Measurements from ENCODE around the gene CCDC122.
A peak's percentile ranks its signal among the peaks of the same experiment; 100 is the strongest.

Gene CCDC122

DNA sequence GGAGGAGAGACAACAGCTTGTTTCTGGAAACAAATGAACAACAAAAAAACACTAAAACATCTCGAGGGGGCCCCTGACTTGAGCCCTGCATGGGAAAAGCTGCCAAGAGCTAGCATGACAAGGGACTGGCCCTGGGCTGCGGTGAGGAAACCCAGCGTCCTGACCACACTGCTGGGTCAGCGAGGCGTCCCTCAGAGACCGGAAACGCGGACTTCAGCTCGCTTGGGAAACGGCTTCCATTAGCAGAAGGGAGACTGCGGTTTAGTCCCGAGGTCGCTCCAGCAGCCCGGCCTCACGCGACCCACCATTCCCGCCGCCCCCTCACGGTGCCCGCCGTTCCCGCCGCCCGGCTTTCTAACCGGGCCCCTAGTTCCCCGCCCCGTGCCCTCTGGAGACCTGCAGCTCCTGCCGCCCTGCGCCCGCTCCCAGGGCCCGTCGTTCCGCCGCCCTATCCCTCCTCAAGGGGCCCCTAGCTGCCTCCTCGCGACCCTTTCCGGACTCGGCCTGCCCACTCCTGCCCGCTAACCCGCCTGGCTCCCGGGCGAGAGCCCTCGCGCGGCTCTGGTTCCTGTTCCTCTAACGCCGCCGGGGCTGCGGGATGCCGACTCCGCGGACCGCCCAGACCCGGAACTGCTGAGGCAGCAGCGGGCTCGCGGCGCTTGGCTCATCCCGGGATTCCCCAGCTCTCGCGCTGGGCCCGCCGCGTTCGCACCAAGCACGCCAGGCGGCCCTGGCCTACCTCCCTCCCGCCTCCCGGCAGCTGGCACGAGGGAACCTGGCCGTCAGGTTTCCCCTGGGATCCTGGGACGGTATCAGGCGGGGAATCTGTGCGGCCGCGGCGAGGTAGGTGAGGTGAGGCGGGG, at the start of gene CCDC122:
Gene CCDC122 (minus strand): TSS at position 849 of the 863 bp plus-strand sequence. CDS start 10,364 bp downstream, outside the sequence.
- no peaks in the 10 kb centered on the region for H3K27me3 Mint-ChIP-seq
- peaks cover 2% of the 10 kb centered on the region for H3K36me3 Mint-ChIP-seq (ENCODE audit: insufficient read depth)
- peak within 1 kb of the TSS; percentile 86 for H3K4me3 Mint-ChIP-seq
- peaks cover 13% of the 10 kb centered on the region for H3K4me1 Mint-ChIP-seq
- H3K9me3 Mint-ChIP-seq = no peaks in the 10 kb centered on the region
- ATAC-seq (replicated peaks; ENCODE audit: extremely low read depth, poor library complexity, severe bottlenecking) (peak; percentile 88), DNase-seq (ENCODE audit: low spot score in 2 of 2) (peak; percentile 54 to 63)
- H3K27ac Mint-ChIP-seq (ENCODE audit: low read depth) = peak within 1 kb of the TSS; percentile 91

DNA sequence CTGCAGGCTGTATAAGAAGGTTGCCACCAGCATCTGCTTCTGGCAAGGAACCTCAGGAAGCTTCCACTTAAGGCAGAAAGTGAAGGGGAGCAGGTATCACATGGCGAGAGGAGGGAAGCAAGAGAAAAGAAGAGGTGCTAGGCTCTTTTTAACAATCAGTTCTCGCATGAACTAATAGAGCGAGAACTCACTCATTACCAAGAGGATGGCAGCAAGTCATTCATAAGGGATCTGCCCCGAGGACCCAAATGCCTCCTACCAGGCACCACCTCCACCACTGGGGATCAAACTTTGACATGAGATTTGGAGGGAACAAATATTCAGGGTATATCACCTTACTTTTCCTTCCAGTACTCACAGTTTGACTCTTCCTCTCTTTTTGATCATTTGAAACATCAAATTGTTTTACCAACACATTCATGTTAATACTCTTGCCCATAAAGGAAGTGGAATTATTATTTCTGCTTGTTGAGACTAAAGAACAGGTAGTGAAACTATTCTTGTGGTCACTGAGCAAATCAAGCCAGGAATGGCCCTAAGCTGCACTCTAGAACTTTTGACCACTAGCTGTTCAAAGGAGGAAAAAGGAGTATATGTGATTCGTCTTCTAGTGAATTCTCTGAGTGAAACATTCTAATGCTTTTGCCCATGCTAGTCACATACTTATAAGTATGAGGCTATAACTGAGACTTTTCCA, 45.2 kb upstream of the CCDC122 start:
- DNase-seq (ENCODE audit: low spot score in 2 of 2) = no peak
- Mint-ChIP-seq H3K9me3 (no peaks in the 10 kb centered on the region), H3K4me1 (no peaks in the 10 kb centered on the region), H3K36me3 (ENCODE audit: insufficient read depth) (no peaks in the 10 kb centered on the region), H3K27ac (ENCODE audit: low read depth) (no peak overlapping the region), H3K27me3 (peaks cover 36% of the 10 kb centered on the region), H3K4me3 (no peak overlapping the region)
- no peak for ATAC-seq (replicated peaks; ENCODE audit: extremely low read depth, poor library complexity, severe bottlenecking)

DNA sequence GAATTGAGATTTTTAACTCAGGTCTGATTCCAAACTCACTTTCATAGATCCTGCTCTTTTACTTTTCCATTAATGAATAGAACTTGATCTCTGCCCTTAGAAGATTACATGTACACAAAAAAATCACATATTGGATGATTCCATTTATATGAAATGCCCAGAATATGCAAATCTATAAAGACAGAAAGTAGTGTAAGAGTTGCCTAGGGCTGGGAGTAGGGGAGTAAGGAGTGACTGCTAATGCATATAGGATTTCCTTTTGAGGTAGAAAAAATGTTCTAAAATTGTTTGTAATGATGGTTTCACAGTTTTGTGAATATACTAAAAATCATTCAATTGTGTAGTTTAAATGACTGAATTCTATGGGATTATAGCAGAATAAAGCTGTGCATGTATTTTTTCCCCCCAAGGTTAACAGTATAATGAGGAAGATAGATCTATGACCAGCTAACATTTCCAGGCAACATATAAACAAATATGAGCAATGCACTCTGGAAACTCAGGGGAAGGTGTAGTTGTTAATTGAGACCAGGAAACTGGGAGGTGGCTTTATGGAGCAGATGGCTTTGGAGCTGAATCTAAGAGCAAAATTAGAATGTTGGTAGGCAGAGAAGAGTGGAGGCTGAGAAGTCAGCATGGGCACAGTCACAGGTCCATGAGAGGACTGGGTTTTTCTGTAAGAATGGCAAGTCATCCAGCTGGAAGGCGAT, 41.6 kb upstream of the CCDC122 start:
- Mint-ChIP-seq H3K4me1 (no peaks in the 10 kb centered on the region), H3K27me3 (peaks cover 31% of the 10 kb centered on the region), H3K9me3 (no peaks in the 10 kb centered on the region), H3K27ac (ENCODE audit: low read depth) (no peak overlapping the region), H3K4me3 (no peak overlapping the region), H3K36me3 (ENCODE audit: insufficient read depth) (no peaks in the 10 kb centered on the region)
- ATAC-seq (replicated peaks; ENCODE audit: extremely low read depth, poor library complexity, severe bottlenecking) (no peak), DNase-seq (ENCODE audit: low spot score in 2 of 2) (no peak)

- Mint-ChIP-seq H3K27me3 (peaks cover 16% of the 10 kb centered on the region), H3K9me3 (no peaks in the 10 kb centered on the region), H3K4me1 (no peaks in the 10 kb centered on the region), H3K36me3 (ENCODE audit: insufficient read depth) (no peaks in the 10 kb centered on the region), H3K27ac (ENCODE audit: low read depth) (no peak overlapping the region), H3K4me3 (no peak overlapping the region)
- no peak for DNase-seq (ENCODE audit: low spot score in 2 of 2)
- no peak for ATAC-seq (replicated peaks; ENCODE audit: extremely low read depth, poor library complexity, severe bottlenecking)
These were observed 39.1 kb upstream of the CCDC122 start for GRCh38 chr13:43918636-43919035.

DNA sequence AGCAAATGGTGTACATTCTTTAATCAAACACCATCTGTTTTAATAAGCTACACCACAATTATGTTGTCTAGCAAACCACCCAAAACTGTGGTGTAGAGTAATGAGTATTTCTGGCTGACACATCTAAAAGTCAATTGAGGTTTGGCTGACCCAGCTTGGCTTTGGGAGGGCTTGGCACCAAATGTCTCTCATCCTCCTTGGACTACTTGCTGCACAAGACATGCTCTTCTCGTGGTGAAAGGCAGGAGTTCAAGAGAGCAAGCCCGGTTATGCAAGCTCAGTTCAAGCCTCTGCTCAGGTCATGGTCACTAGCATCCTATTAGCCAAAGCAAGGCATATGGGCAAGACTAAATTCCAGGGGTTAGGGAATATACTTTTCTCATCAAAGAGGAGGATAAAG, 37.3 kb upstream of the CCDC122 start:
- Mint-ChIP-seq H3K27me3 (peaks cover 32% of the 10 kb centered on the region), H3K36me3 (ENCODE audit: insufficient read depth) (no peaks in the 10 kb centered on the region)

DNA sequence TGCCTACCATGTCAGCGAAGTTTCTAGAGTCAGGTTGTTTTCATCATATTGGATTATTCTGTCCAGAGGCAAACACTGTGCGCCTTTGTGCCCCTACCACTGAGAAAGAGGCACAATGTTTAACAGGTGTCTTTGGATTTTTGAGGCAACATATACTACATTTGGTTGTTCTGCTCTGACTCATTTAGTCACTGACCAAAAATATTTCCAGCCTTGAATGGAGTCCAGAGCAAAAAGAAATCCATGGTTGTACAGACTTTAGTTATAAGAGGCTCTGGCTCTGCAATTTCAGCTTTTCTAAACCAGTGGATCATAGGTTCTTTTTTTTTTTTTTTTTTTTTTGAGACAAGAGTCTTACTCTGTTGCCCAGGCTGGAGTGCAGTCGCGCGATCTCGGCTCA, 35.9 kb upstream of the CCDC122 start:
- Mint-ChIP-seq H3K27me3 (peaks cover 18% of the 10 kb centered on the region), H3K9me3 (no peaks in the 10 kb centered on the region), H3K4me1 (no peaks in the 10 kb centered on the region), H3K36me3 (ENCODE audit: insufficient read depth) (no peaks in the 10 kb centered on the region), H3K27ac (ENCODE audit: low read depth) (no peak overlapping the region), H3K4me3 (no peak overlapping the region)
- no peak for ATAC-seq (replicated peaks; ENCODE audit: extremely low read depth, poor library complexity, severe bottlenecking)
- no peak for DNase-seq (ENCODE audit: low spot score in 2 of 2)

More for the DNA sequence above, 37.3 kb upstream of the CCDC122 start:
- DNase-seq (ENCODE audit: low spot score in 2 of 2) (no peak), ATAC-seq (replicated peaks; ENCODE audit: extremely low read depth, poor library complexity, severe bottlenecking) (no peak)
- Mint-ChIP-seq H3K9me3 (no peaks in the 10 kb centered on the region), H3K4me1 (no peaks in the 10 kb centered on the region), H3K27ac (ENCODE audit: low read depth) (no peak overlapping the region), H3K4me3 (no peak overlapping the region)

- Mint-ChIP-seq H3K4me3 (no peak overlapping the region), H3K4me1 (no peaks in the 10 kb centered on the region), H3K27ac (ENCODE audit: low read depth) (no peak overlapping the region), H3K36me3 (ENCODE audit: insufficient read depth) (no peaks in the 10 kb centered on the region), H3K27me3 (peaks cover 26% of the 10 kb centered on the region), H3K9me3 (no peaks in the 10 kb centered on the region)
- DNase-seq (ENCODE audit: low spot score in 2 of 2) (no peak), ATAC-seq (replicated peaks; ENCODE audit: extremely low read depth, poor library complexity, severe bottlenecking) (no peak)
These were observed 32.3 kb upstream of the CCDC122 start for GRCh38 chr13:43911871-43912270.

DNA sequence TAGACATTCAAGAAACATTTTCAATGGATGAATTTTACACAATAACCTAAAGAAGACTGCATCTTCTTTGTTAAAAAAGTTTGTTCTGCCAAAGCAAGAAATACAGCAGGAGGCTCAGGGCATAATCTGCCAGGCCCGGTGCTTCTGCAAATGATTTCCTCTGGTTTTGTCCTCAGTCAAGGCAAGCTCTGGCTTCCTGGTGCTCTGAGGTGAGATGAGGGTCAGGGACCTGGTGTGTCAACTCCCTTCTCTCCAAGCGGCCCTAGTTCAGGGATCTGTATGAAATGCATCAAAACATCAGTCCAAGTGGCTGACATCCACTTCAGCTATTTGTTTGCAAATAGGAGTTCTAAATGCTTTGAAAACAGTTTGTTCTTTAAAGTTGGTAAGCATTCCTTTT, 31.7 kb upstream of the CCDC122 start:
- Mint-ChIP-seq H3K4me1 (no peaks in the 10 kb centered on the region), H3K4me3 (no peak overlapping the region)
- no peak for ATAC-seq (replicated peaks; ENCODE audit: extremely low read depth, poor library complexity, severe bottlenecking)

GRCh38 chr13:43910856-43911255, 31.3 kb upstream of the CCDC122 start:
- peaks cover 2% of the 10 kb centered on the region for H3K4me1 Mint-ChIP-seq
- DNase-seq (ENCODE audit: low spot score in 2 of 2) (no peak), ATAC-seq (replicated peaks; ENCODE audit: extremely low read depth, poor library complexity, severe bottlenecking) (no peak)
- no peak overlapping the region for H3K27ac Mint-ChIP-seq (ENCODE audit: low read depth)
- no peak overlapping the region for H3K4me3 Mint-ChIP-seq
- no peaks in the 10 kb centered on the region for H3K9me3 Mint-ChIP-seq
- H3K27me3 Mint-ChIP-seq = peaks cover 36% of the 10 kb centered on the region
- no peaks in the 10 kb centered on the region for H3K36me3 Mint-ChIP-seq (ENCODE audit: insufficient read depth)

More for the DNA sequence above, 31.7 kb upstream of the CCDC122 start:
- DNase-seq (ENCODE audit: low spot score in 2 of 2) = no peak
- H3K36me3 Mint-ChIP-seq (ENCODE audit: insufficient read depth) = no peaks in the 10 kb centered on the region
- H3K9me3 Mint-ChIP-seq = no peaks in the 10 kb centered on the region
- peaks cover 32% of the 10 kb centered on the region for H3K27me3 Mint-ChIP-seq
- H3K27ac Mint-ChIP-seq (ENCODE audit: low read depth) = no peak overlapping the region

- Mint-ChIP-seq H3K27me3 (peaks cover 48% of the 10 kb centered on the region), H3K27ac (ENCODE audit: low read depth) (no peak overlapping the region), H3K36me3 (ENCODE audit: insufficient read depth) (no peaks in the 10 kb centered on the region), H3K4me3 (no peak overlapping the region), H3K4me1 (peaks cover 5% of the 10 kb centered on the region), H3K9me3 (no peaks in the 10 kb centered on the region)
- DNase-seq (ENCODE audit: low spot score in 2 of 2) = no peak
- ATAC-seq (replicated peaks; ENCODE audit: extremely low read depth, poor library complexity, severe bottlenecking) = no peak
These were observed 28.9 kb upstream of the CCDC122 start for GRCh38 chr13:43908156-43909126.

DNA sequence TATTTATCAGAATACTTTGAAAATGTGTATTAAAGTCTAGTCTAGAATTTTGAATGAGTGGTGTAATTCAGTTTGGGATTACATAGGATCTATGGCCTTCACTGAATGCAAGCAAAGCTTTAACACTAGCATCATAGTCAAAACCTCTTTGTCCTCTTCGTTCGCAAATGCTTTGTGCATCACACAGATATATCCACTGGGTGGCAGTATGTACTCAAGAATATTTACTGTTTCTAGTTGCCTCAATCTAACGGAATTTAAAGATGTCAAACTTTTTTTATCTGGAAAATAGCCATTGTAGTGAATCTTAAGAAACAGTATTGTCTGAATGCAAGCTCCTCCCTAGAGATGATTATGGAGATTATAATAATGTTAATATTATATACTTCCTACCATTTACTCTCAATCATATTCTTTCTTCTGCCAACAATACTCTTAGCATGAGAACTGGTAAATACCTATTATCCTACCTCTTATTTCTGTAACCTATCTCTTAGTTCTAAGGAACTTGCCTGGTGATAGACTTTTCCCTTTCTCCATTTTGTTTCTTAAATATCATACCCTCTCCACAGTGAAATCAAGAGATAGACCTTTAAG, 26.0 kb upstream of the CCDC122 start:
- no peaks in the 10 kb centered on the region for H3K36me3 Mint-ChIP-seq (ENCODE audit: insufficient read depth)
- peak in 1 of 2 donors; percentile 17 for DNase-seq (ENCODE audit: low spot score in 2 of 2)
- ATAC-seq (replicated peaks; ENCODE audit: extremely low read depth, poor library complexity, severe bottlenecking) = peak; percentile 52
- no peak overlapping the region for H3K27ac Mint-ChIP-seq (ENCODE audit: low read depth)
- H3K4me1 Mint-ChIP-seq = peaks cover 5% of the 10 kb centered on the region
- peaks cover 51% of the 10 kb centered on the region for H3K27me3 Mint-ChIP-seq
- H3K4me3 Mint-ChIP-seq = no peak overlapping the region
- no peaks in the 10 kb centered on the region for H3K9me3 Mint-ChIP-seq

Data from central memory CD8-positive, alpha-beta T cell (primary cell).